GM19397 (cell line): ENCODE results near the gene SLC9A7.
"Not testable (repeated sequence)": the region's sequence is repeated elsewhere in the genome, so short reads cannot be mapped to it uniquely, and the experiment has no call there.

ENCODE experiments used
- ATAC-seq: cut with Tn5 transposase; IDR thresholded peaks from one replicate; pipeline ENCODE4 v1.9.1; 2021; ENCODE audit warnings: mild to moderate bottlenecking, moderate library complexity; ENCODE audit not compliant: unreplicated experiment

SLC9A7 gene

DNA sequence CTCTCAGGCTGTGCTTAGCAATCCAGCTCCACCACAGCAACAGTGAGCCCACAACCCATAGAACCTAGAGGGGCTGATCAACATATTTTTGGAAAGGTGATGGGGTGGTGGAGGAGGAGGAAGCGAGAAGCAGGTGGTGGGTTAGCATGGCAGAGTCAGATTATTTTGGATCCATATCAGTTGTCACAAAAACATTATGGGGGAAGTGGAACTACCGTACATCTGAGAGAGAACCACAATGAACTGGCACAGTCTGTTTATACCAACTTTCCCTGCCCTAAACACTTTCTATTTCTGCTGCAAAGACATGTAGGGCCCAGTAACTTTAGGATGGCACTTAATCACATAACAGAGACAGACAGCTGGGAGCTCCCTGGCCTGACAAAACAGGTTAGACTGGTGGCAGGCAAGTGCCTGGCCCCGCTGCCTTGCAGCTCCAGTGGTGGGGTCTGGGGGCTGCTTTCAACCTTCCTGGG is 4.3 kb downstream of the SLC9A7 start:
- ATAC-seq, result no peak

- no peak for ATAC-seq
Observed at GRCh38 chrX:46754036-46754435, 4.9 kb downstream of the SLC9A7 start.

DNA sequence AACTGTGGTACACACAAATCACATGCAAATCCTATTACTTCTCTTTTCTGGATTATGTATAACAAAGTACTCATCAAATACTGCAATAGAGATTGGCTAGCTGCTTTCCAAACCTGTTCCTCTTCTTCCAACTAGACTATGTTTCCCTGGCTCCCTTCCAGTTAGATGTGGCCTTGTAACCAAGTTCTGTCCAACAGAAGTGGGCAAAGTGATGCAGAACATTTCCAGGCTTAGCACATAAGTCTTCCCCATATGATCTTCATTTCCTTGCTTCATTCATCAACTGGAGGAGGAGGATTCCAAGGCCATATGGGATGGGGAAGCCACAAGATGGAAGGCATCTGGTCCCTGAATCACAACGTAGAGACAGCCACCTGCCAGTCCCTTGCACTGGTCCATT is 8.0 kb downstream of the SLC9A7 start:
- no peak for ATAC-seq

DNA sequence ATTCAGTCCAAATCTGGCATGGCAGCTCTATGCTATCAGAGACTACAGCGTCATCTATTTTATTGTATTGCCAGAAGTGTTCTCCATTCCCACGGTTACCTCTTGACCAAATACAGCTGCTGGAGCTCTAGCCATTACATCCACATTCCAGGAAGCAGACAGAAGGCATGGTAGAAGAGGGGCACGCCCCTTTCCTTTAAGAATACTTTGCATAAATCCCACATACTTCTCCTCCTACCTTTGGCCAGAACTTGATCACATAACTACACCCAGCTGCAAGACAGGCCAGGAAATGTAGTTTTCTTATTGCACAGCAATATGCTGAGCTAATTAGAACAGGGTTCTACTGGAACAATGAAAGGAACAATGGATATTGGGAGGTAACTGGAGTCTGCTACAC is 14.9 kb downstream of the SLC9A7 start:
- no peak for ATAC-seq

DNA sequence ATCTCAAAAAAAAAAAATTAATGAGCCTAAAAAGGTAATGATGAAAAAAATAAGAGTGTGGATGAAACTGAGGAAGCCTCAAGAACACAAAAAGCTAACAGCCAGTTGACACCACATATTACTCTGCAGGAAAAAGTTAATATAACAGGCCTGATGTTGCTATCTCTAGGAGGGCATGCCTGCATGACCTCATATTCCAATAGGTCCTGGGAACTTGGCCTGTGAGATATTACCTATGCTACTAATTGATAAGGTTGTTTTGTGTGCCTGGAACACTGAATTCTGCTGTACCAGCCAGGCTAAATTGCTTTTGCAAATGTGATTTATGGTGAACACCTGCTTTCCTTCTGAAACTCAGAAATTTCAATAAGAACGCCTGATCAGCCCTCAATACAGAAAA is 15.9 kb downstream of the SLC9A7 start:
- no peak for ATAC-seq

DNA sequence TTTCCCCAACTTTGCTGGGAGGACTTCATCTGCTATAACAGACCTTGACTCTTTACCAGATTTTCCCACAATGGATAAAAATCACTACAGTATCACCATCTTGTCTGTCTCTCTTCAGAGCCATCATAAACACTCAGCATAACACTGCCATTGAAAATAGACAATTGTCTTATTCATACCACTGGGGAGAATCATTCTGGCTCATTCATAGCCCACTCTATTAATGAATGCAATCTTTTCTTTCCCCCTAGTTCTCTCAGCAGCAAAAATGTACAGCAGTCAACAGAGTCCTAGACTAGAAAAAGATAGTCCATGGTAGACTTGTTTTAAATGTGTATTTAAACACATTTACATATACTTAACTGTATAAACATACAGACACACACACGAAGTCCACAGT is 19.2 kb downstream of the SLC9A7 start:
- no peak for ATAC-seq

DNA sequence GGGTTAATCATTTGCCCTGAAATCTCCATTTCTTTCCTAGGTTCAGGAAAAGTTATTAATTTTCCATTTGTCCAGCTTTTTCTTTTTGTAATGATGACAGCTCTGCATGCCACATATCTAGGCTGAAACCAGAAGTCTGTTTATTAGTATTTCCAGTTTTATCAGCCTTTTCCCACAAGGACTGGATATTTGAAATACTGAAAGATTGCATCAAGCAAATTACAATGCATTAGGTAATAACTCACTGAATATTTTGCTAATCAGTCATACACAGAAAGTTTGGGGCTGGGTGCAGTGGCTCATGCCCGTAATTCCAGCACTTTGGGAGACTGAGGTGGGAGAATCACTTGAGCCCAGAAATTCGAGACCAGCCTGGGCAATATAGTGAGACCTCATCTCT is 21.5 kb downstream of the SLC9A7 start:
- no peak for ATAC-seq

- no peak for ATAC-seq
Observed at GRCh38 chrX:46737041-46737440, 21.9 kb downstream of the SLC9A7 start.

GRCh38 chrX:46735622-46736021 is 23.3 kb downstream of the SLC9A7 start:
- no peak for ATAC-seq

GRCh38 chrX:46733226-46733625 is 25.7 kb downstream of the SLC9A7 start:
- no peak for ATAC-seq

DNA sequence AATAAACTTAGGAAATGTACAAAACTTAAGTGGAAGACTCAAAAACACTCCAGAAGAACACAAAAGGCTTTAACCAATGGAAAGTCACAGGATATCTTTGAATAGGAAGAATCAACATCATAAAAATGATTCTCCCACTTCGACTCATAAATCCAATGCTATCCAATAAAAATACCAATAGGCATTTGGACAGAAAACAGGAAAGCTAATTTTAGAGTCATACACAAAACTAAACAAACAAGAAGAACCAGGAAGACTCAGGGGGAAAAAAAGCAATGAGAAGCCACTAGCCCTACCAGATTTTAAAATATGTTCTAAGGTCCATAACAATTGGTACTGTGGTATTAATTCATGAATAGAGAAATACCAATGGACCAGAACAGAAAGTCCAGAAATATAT is 28.2 kb downstream of the SLC9A7 start:
- no peak for ATAC-seq

GRCh38 chrX:46727441-46727840 is 31.5 kb downstream of the SLC9A7 start:
- ATAC-seq, result no peak

DNA sequence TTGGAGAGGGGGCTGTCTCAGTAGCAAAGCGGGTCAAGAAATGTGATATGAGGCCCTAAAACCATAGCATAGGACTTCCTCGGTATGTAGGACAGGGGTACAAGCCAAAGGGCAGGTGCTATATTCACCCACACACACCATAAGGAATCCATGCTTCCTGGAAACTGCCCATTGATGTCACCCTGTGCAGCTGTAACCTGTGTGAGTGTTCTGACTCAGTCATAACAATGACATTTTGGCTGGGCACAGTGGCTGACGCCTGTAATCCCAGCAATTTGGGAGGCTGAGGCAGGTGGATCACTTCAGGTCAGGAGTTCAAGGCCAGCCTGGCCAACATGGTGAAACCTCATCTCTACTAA is 35.4 kb downstream of the SLC9A7 start:
- ATAC-seq, result not testable (repeated sequence)

DNA sequence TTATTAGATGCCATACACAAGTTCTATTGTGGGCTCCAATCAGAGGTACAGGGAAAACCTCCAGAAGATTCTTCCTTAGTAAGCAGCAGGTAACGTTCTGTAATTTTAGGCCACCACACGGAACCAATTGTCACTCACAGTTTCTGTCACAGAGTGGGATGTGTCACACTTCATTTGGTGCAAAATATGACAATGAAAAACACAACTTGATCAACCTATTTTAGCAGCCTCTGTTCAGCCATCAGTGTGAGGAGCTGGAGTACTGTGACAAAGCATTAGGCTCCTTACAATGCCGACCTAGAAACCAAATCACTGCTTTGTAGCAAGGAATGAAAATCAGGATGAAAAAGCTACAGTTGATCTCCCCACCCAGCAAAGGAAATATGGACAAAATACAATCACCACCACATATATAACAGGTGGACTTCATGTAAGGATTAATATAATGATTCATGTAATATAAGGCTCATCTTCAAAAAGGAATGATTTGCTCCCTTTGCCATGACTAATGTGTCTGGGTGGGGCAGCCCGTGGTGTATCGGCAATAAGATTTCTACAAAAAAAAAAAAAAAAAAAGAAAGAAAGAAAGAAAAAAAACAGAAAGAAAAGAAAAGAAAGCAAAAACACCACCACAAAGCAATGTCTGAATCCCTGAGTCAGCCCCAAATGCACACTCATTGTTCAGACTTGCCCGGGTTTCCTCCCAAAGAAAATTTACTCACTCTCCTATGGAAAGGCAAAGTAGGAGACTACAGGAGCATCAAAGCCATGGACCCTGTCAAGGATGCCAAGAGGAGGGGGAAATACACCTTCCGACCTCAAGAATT is 36.0 kb downstream of the SLC9A7 start:
- no peak for ATAC-seq

DNA sequence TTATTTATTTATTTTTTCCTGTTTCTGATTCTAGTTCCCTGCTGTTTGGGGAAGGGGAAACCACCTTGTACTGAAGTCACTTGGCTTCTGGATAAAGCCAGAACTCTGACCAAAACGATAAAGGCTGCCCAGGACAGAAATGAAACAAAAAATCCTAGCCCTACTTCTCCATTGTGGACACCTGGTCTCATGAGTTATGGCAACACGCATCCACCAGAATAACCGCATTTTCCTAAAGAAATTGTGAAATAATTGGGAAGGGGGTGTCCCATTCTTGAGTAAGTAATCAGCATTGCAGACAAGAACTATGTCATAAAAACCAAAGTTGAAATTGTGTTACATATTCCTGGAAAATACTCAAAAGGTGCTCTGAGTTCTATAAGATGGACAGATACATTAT is 42.1 kb downstream of the SLC9A7 start:
- no peak for ATAC-seq

- ATAC-seq, result no peak
Observed at GRCh38 chrX:46715997-46716396, 42.9 kb downstream of the SLC9A7 start.

GRCh38 chrX:46715530-46715929 is 43.4 kb downstream of the SLC9A7 start:
- no peak for ATAC-seq

- ATAC-seq, result no peak
Observed at GRCh38 chrX:46713672-46714490, 45.0 kb downstream of the SLC9A7 start.

DNA sequence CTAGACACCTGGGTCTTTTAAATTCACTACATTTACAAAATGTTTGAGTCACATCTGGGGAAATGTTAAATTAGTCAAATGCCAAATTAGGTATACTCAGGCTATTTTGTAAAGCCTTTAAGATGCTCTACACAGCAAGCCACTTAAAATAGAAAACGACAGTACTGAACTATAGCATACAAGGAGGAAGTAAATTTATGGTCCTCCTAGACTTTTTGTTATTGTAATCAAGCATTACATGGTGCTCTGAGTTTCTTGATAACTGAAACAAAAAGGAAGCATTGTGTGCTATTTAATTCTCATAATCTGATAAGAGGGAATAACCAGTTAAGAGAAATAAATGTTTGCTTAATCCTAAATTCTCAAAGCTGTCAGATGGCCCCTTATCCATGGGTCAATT is 46.2 kb downstream of the SLC9A7 start:
- ATAC-seq, result no peak

- no peak for ATAC-seq
Observed at GRCh38 chrX:46710927-46711623, 47.8 kb downstream of the SLC9A7 start.

DNA sequence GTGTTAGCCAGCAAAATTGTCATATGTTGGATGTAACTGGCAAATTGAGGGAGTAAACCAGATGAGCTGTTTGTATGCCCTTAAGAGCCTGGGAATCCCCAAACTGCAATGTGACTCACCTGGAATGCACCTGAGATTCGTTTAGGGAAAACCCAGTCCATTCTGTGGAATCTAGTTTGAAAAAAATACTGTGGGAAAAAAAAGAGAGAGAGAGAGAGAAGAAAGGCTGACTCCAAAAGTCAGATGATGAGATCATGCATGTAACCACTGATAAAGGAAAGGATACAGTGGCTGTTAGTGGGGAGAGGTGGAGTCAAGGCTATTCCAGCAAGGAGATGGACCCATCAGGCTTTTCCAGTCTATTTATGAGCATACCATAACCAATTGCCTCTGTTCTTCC is 48.5 kb downstream of the SLC9A7 start:
- no peak for ATAC-seq
